Naive thymus-derived CD4-positive, alpha-beta T cell (primary cell): ENCODE measurements around the gene RNF167. TPM values are rescaled to one million over a fixed set of nuclear protein-coding genes. Genes with fewer than 3 reads are reported as not detected.
A peak's percentile ranks its signal among the peaks of the same experiment; 100 is the strongest.

Experiments used
- ATAC-seq: fragments of 150-1000 bp; cut with Tn5 transposase; 2 replicates; pipeline ENCODE4 v1.10.0; 2021; ENCODE audit warnings: mild to moderate bottlenecking, moderate library complexity
- CTCF ChIA-PET: fragments of 350-600 bp; sonication (Branson Sonifier 250); formaldehyde crosslinking; loops from one replicate; lab custom pipeline; 2021; ENCODE audit warnings: antibody characterized with exemption; lab: Charles Lee
- POLR2A ChIA-PET: fragments of 350-600 bp; sonication (Branson Sonifier 250); formaldehyde crosslinking; loops from one replicate; lab custom pipeline; 2021; ENCODE audit warnings: antibody characterized with exemption, inconsistent platforms; lab: Charles Lee
- DNase-seq, 9 donors: peaks; one replicate each; pipeline versions ENCODE4 v3.0.0 to v3.0.0-alpha.2; 2020 to 2022; ENCODE audit warnings: mixed read lengths in 1 of 9
- H3K27ac ChIP-seq: one replicate; pipeline ENCODE4 v1.7.0; 2013; ENCODE audit warnings: mild to moderate bottlenecking, low read depth, low read length, moderate library complexity
- H3K27me3 ChIP-seq, 2 donors: one replicate each; pipeline ENCODE4 v1.7.0; 2013; ENCODE audit warnings: low read length in 2 of 2, mild to moderate bottlenecking in 2 of 2, moderate library complexity in 2 of 2; ENCODE audit not compliant: control insufficient read depth in 2 of 2, insufficient read depth in 2 of 2
- H3K36me3 ChIP-seq, 3 experiments: 1 replicate in 2 of 3; 2 replicates in 1 of 3; pipeline ENCODE4 v1.7.0; 2013; ENCODE audit warnings: low read length in 3 of 3, mild to moderate bottlenecking in 3 of 3, moderate library complexity in 1 of 3; ENCODE audit not compliant: insufficient read depth in 3 of 3, control insufficient read depth in 2 of 3
- H3K4me1 ChIP-seq, 2 donors: one replicate each; pipeline ENCODE4 v1.7.0; 2013; ENCODE audit warnings: low read length in 2 of 2, mild to moderate bottlenecking in 2 of 2, moderate library complexity in 1 of 2; ENCODE audit not compliant: control insufficient read depth in 2 of 2, insufficient read depth in 2 of 2
- H3K4me3 ChIP-seq: 2 replicates; pipeline ENCODE4 v1.7.0; 2013; ENCODE audit warnings: mild to moderate bottlenecking, low read length
- H3K9me3 ChIP-seq, 3 experiments: 1 replicate in 2 of 3; 2 replicates in 1 of 3; pipeline ENCODE4 v1.7.0; 2013; ENCODE audit warnings: low read length in 3 of 3; ENCODE audit not compliant: control insufficient read depth in 2 of 3
- H3K27ac Mint-ChIP-seq, 9 donors: one replicate each; pipeline ENCODE4 v1.8.0; 2020 to 2022; ENCODE audit warnings: mixed read lengths in 9 of 9, mild to moderate bottlenecking in 8 of 9, moderate library complexity in 5 of 9, inconsistent platforms in 2 of 9
- H3K27me3 Mint-ChIP-seq, 5 donors: one replicate each; pipeline ENCODE4 v1.8.0; 2021 to 2022; ENCODE audit warnings: mixed read lengths in 5 of 5, mild to moderate bottlenecking in 1 of 5
- H3K36me3 Mint-ChIP-seq, 5 donors: one replicate each; pipeline ENCODE4 v1.8.0; 2020 to 2022; ENCODE audit warnings: mixed read lengths in 5 of 5, mild to moderate bottlenecking in 3 of 5, inconsistent platforms in 1 of 5
- H3K4me1 Mint-ChIP-seq, 7 donors: one replicate each; pipeline ENCODE4 v1.8.0; 2020 to 2022; ENCODE audit warnings: mixed read lengths in 7 of 7, mild to moderate bottlenecking in 3 of 7, inconsistent platforms in 1 of 7
- H3K4me3 Mint-ChIP-seq, 10 donors: one replicate each; pipeline ENCODE4 v1.8.0; 2020 to 2022; ENCODE audit warnings: mild to moderate bottlenecking in 10 of 10, mixed read lengths in 10 of 10, moderate library complexity in 6 of 10, inconsistent platforms in 2 of 10
- H3K9me3 Mint-ChIP-seq, 11 donors: one replicate each; pipeline ENCODE4 v1.8.0; 2020 to 2022; ENCODE audit warnings: mixed read lengths in 11 of 11, mild to moderate bottlenecking in 4 of 11, inconsistent platforms in 1 of 11, moderate library complexity in 1 of 11
- intact Hi-C, 2 donors: fragments of 100-400 bp; cut with micrococcal nuclease; formaldehyde crosslinking; loops; one replicate each; pipeline ENCODE4 v1.15.1; 2023
- polyA plus RNA-seq, 2 donors: library from polyadenylated mRNA; unstranded; fragments of 300-500 nt; fragmentation: Illumina TruSeq; gene quantifications; one replicate each; pipeline ENCODE4 v1.2.3, GENCODE V29; 2021
- total RNA-seq, 6 experiments: library from RNA in 5 of 6; stranded (reverse) in 5 of 6; gene quantifications; 1 replicate in 5 of 6; 2 replicates in 1 of 6; pipeline ENCODE4 v1.2.3 and lab custom pipeline; 2021 to 2026

RNF167 gene
- total and polyA plus RNA-seq, 7 experiments from 2014 or later: 25.3 to 248 (median 103) TPM

DNA sequence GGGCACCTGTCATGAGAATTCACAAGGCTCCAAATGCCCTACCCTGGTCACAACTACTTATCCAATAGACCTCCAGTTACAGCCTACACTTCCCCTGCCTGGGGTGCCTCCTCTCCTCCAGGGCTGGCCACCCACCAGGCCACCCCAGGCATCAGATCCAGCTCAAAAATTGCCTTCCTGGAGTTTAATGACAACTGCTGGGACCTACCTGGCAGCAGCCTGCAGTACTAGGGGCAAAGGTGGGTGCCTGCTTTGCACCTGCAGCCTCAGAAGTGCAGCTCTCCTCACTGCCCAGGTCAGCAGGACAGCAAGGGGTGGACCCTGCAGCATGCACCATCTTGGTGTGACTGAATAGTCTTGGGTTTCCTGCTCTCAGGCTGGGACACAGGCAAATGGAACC is 4.4 kb upstream of the RNF167 start:
- Histone ChIP-seq H3K4me1 (peaks cover 21 to 22% of the 10 kb centered on the region in 2 donors), H3K4me3 (no peak overlapping the region), H3K27me3 (no peaks in the 10 kb centered on the region), H3K36me3 (peaks cover 0 to 36% (median 7%) of the 10 kb centered on the region in 3 experiments), H3K27ac (no peak overlapping the region), H3K9me3 (no peaks in the 10 kb centered on the region)
- Mint-ChIP-seq H3K9me3 (no peaks in the 10 kb centered on the region), H3K36me3 (peaks cover 10 to 17% (median 14%) of the 10 kb centered on the region in 5 donors), H3K27me3 (peaks cover 0 to 4% (median 0%) of the 10 kb centered on the region in 5 donors), H3K4me1 (peaks cover 38 to 68% (median 45%) of the 10 kb centered on the region in 7 donors), H3K27ac (peak overlapping the region in 5 of 9 donors; percentile 19 to 69 (median 36)), H3K4me3 (peak overlapping the region in 1 of 10 donors; percentile 4)
- ChIA-PET CTCF (no interaction called here), POLR2A (no interaction called here)
- intact Hi-C loops: no loop called here
- no peak for ATAC-seq
- DNase-seq: no peak

DNA sequence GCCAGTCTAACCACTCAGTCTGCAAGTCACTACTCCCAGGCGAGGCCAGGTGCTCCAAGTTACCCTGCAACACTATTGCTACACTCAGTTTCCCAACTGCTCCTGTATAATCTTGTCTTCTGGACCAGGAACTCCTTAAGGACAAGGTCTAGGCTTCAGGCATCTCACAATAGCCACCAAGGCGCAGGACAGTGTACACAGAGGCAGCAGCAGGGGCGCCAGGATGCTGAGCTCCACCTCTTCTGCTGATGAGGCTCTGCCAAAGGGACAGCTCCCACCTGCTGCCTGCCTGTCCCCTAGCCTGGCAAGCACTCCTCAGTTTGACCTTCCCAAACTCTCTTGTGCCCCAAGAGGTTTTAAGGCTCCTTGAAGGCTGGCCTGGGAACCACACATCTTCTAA is 3.6 kb upstream of the RNF167 start:
- H3K4me1 Mint-ChIP-seq: peaks cover 39 to 68% (median 52%) of the 10 kb centered on the region in 7 donors
- no peak for ATAC-seq

GRCh38 chr17:4937553-4937952 is 2.5 kb upstream of the RNF167 start:
- Mint-ChIP-seq H3K4me3 (peak overlapping the region in 7 of 10 donors; percentile 21 to 100 (median 92)), H3K9me3 (peaks cover 0 to 1% (median 0%) of the 10 kb centered on the region in 11 donors), H3K36me3 (peaks cover 0 to 27% (median 17%) of the 10 kb centered on the region in 5 donors), H3K4me1 (peaks cover 44 to 71% (median 63%) of the 10 kb centered on the region in 7 donors), H3K27me3 (peaks cover 0 to 4% (median 0%) of the 10 kb centered on the region in 5 donors), H3K27ac (peak overlapping the region in 3 of 9 donors; percentile 8 to 62 (median 55))
- ChIA-PET POLR2A (interaction anchor here (4.2 to 4.9 kb wide), 3 partner anchors 14 to 227 kb away, joined by 20 to 135 read pairs (median 120); partner anchors contain the start of genes ARRB2, ENO3, PFN1 and SPAG7), CTCF (no interaction called here)
- H3K36me3 ChIP-seq: peaks cover 0 to 35% (median 7%) of the 10 kb centered on the region in 3 experiments
- no peak overlapping the region for H3K4me3 ChIP-seq
- peaks cover 30 to 31% of the 10 kb centered on the region in 2 donors for H3K4me1 ChIP-seq
- DNase-seq (no peak), ATAC-seq (no peak)
- H3K27me3 ChIP-seq: no peaks in the 10 kb centered on the region
- H3K27ac ChIP-seq: no peak overlapping the region
- no peaks in the 10 kb centered on the region for H3K9me3 ChIP-seq
- intact Hi-C loops: no loop called here

More for the DNA sequence above, 3.6 kb upstream of the RNF167 start:
- Histone ChIP-seq H3K4me3 (no peak overlapping the region), H3K4me1 (peaks cover 21 to 22% of the 10 kb centered on the region in 2 donors), H3K27me3 (no peaks in the 10 kb centered on the region), H3K27ac (no peak overlapping the region), H3K9me3 (no peaks in the 10 kb centered on the region), H3K36me3 (peaks cover 0 to 32% (median 7%) of the 10 kb centered on the region in 3 experiments)
- intact Hi-C loops: no loop called here
- no peak for DNase-seq
- no peaks in the 10 kb centered on the region for H3K9me3 Mint-ChIP-seq
- H3K4me3 Mint-ChIP-seq: peak overlapping the region in 1 of 10 donors; percentile 4
- ChIA-PET CTCF (no interaction called here), POLR2A (interaction anchor here (4.9 kb wide), 2 partner anchors 15 to 32 kb away, joined by 120 to 135 read pairs; partner anchors contain the start of genes ENO3, PFN1 and SPAG7)
- H3K27ac Mint-ChIP-seq: peak overlapping the region in 6 of 9 donors; percentile 2 to 78 (median 30)
- H3K36me3 Mint-ChIP-seq: peaks cover 2 to 18% (median 9%) of the 10 kb centered on the region in 5 donors
- peaks cover 0 to 4% (median 0%) of the 10 kb centered on the region in 5 donors for H3K27me3 Mint-ChIP-seq

GRCh38 chr17:4938069-4938491 is 2.0 kb upstream of the RNF167 start:
- Mint-ChIP-seq H3K4me1 (peaks cover 48 to 75% (median 64%) of the 10 kb centered on the region in 7 donors), H3K4me3 (peak overlapping the region; percentile 92 to 100 (median 98)), H3K9me3 (peaks cover 0 to 1% (median 0%) of the 10 kb centered on the region in 11 donors), H3K36me3 (peaks cover 0 to 32% (median 21%) of the 10 kb centered on the region in 5 donors), H3K27ac (peak overlapping the region in 6 of 9 donors; percentile 62 to 95 (median 90)), H3K27me3 (peaks cover 0 to 4% (median 0%) of the 10 kb centered on the region in 5 donors)
- no peak for ATAC-seq
- Histone ChIP-seq H3K36me3 (peaks cover 0 to 40% (median 12%) of the 10 kb centered on the region in 3 experiments), H3K9me3 (no peaks in the 10 kb centered on the region), H3K4me3 (no peak overlapping the region), H3K27ac (no peak overlapping the region), H3K27me3 (no peaks in the 10 kb centered on the region), H3K4me1 (peaks cover 36% of the 10 kb centered on the region in 2 donors)
- ChIA-PET CTCF (no interaction called here), POLR2A (interaction anchor here (2.4 to 4.9 kb wide), 4 partner anchors 13 to 227 kb away, joined by 16 to 135 read pairs (median 70); partner anchors contain the start of genes ARRB2, ENO3, PFN1 and SPAG7)
- intact Hi-C loops: no loop called here
- DNase-seq: no peak

DNA sequence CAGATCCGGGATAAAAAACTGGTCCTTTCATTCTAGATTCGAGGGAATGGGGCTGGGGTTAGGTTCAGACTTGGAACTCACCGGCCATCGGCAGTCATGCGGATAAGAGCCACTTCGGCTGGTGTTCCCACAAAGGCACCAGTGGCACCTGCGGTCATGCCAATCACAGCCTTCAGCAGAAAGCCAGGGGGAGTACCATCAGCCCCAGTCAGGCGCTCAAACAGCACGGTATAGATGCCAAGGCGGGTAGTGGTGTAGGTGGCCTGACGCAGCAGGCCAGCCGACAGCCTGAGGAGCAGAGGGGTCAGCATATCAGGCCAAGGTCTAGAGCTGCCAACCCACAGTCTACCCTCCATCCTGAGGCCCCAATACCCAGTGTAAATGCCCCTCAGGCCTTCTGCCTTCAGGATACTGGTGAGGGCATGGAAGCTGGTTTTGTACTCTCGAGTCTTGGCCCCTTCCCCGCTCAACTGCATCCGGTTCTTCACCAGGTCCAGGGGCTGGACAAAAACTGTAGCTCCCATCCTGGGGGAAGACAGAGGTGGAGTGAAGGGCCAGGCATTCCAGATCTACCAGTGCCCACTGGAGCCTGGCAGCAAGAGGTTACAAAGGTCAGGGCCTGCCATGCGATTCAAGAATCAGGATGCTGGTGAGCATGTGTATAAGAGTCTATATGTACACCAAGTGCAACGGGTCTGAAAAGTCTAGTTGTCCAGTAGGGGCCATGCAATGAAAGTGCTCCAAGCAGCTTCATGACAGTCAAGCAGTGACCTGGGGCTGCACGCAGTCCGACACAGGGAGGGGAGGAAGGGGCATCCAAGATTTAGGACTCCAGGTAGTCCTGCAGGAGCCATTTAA is 1.2 kb upstream of the RNF167 start:
- H3K27ac ChIP-seq: peak overlapping the region; percentile 89
- H3K27me3 ChIP-seq: no peaks in the 10 kb centered on the region
- ChIA-PET POLR2A (interaction anchor here (0.6 to 4.9 kb wide), 17 partner anchors 12 to 236 kb away, joined by 3 to 135 read pairs (median 8); partner anchors contain the start of genes ARRB2, C17orf107, CHRNE and ENO3), CTCF (interaction anchor here (1.0 to 1.9 kb wide), 6 partner anchors 10 to 41 kb away, joined by 3 to 10 read pairs (median 4); partner anchors contain the start of gene PFN1)
- H3K4me1 ChIP-seq: peaks cover 43 to 44% of the 10 kb centered on the region in 2 donors
- Mint-ChIP-seq H3K27ac (peak overlapping the region; percentile 88 to 98 (median 92)), H3K9me3 (peaks cover 0 to 1% (median 0%) of the 10 kb centered on the region in 11 donors), H3K27me3 (peaks cover 0 to 3% (median 0%) of the 10 kb centered on the region in 5 donors), H3K4me1 (peaks cover 49 to 75% (median 63%) of the 10 kb centered on the region in 7 donors), H3K36me3 (peaks cover 0 to 37% (median 23%) of the 10 kb centered on the region in 5 donors), H3K4me3 (peak overlapping the region; percentile 92 to 100 (median 98))
- H3K36me3 ChIP-seq: peaks cover 0 to 46% (median 16%) of the 10 kb centered on the region in 3 experiments
- no peaks in the 10 kb centered on the region for H3K9me3 ChIP-seq
- intact Hi-C loops: no loop called here
- ATAC-seq (no peak), DNase-seq (no peak)
- peak overlapping the region; percentile 89 for H3K4me3 ChIP-seq

GRCh38 chr17:4939546-4939795 is 597 bp upstream of the RNF167 start:
- Histone ChIP-seq H3K4me3 (peak overlapping the region; percentile 89), H3K4me1 (peaks cover 43 to 44% of the 10 kb centered on the region in 2 donors), H3K27ac (peak overlapping the region; percentile 89), H3K27me3 (no peaks in the 10 kb centered on the region), H3K36me3 (peaks cover 0 to 46% (median 16%) of the 10 kb centered on the region in 3 experiments), H3K9me3 (no peaks in the 10 kb centered on the region)
- Mint-ChIP-seq H3K27me3 (no peaks in the 10 kb centered on the region), H3K9me3 (peaks cover 0 to 1% (median 0%) of the 10 kb centered on the region in 11 donors), H3K4me3 (peak overlapping the region; percentile 92 to 100 (median 98)), H3K27ac (peak overlapping the region; percentile 88 to 98 (median 92)), H3K4me1 (peaks cover 49 to 75% (median 63%) of the 10 kb centered on the region in 7 donors), H3K36me3 (peaks cover 0 to 43% (median 23%) of the 10 kb centered on the region in 5 donors)
- no peak for ATAC-seq
- intact Hi-C loops: no loop called here
- peak in 1 of 9 donors; percentile 20 for DNase-seq
- ChIA-PET CTCF (interaction anchor here (0.8 to 1.9 kb wide), 8 partner anchors 9 to 149 kb away, joined by 3 to 10 read pairs (median 4); partner anchors contain the start of gene PFN1), POLR2A (interaction anchor here (0.6 to 4.9 kb wide), 28 partner anchors 8 to 384 kb away, joined by 3 to 135 read pairs (median 4); partner anchors contain the start of genes ARRB2, C17orf107, CAMTA2 and CHRNE)
